ENCODE data around the gene ITIH1. TPM values are rescaled to one million over a fixed set of nuclear protein-coding genes. Genes with fewer than 3 reads are reported as not detected.

The ITIH1 gene
- polyA plus RNA-seq, 1 donor from 2014 or later = not detected

Other genes starting within 250 kb of the ITIH1 start
- 1.4 TPM for gene NT5DC2, start 243.7 kb upstream of the ITIH1 start, polyA plus RNA-seq
- gene UQCC5, start 241.0 kb upstream of the ITIH1 start, polyA plus RNA-seq = 23.7 TPM
- gene PBRM1, start 91.7 kb upstream of the ITIH1 start, polyA plus RNA-seq = 81.1 TPM
- 64.0 TPM for gene GNL3, start 91.6 kb upstream of the ITIH1 start, polyA plus RNA-seq
- gene GLT8D1, start 71.8 kb upstream of the ITIH1 start, polyA plus RNA-seq = 38.0 TPM
- 326 TPM for gene SPCS1, start 71.5 kb upstream of the ITIH1 start, polyA plus RNA-seq
- 11.3 TPM for gene NEK4, start 6.7 kb upstream of the ITIH1 start, polyA plus RNA-seq
- gene ITIH3, start 17.2 kb downstream of the ITIH1 start, polyA plus RNA-seq = not detected
- not detected for gene ITIH4, start 53.1 kb downstream of the ITIH1 start, polyA plus RNA-seq
- gene MUSTN1, start 57.4 kb downstream of the ITIH1 start, polyA plus RNA-seq = not detected
- 8.3 TPM for gene STIMATE, start 119.9 kb downstream of the ITIH1 start, polyA plus RNA-seq